IMR-90 (cell line): ENCODE measurements around the gene KIFC3. TPM values are rescaled to one million over a fixed set of nuclear protein-coding genes. Genes with fewer than 3 reads are reported as not detected.
A peak's percentile ranks its signal among the peaks of the same experiment; 100 is the strongest.

ENCODE experiments used
- ATAC-seq: fragments of 200-7000 bp; cut with Tn5 transposase; 2 replicates; pipeline ENCODE4 v1.9.1; 2020; ENCODE audit warnings: low read depth, mild to moderate bottlenecking, moderate library complexity
- BruUV-seq: library from RNA; stranded (reverse); fragments of 400-500 nt; replicated peaks from 2 replicates; lab custom pipeline; 2021; lab: Mats Ljungman, UMichigan
- CTCF ChIA-PET: fragments of 300-600 bp; formaldehyde crosslinking; extraction: SDS; loops from one replicate; lab custom pipeline; 2021; ENCODE audit warnings: antibody characterized with exemption; lab: Yijun Ruan, JAX
- POLR2A ChIA-PET: fragments of 300-600 bp; sonication (Branson Sonifier 250); formaldehyde crosslinking; loops from one replicate; lab custom pipeline; 2022; ENCODE audit warnings: antibody characterized with exemption; ENCODE audit not compliant: unreplicated experiment; lab: Charles Lee
- DNase-seq: peaks from one replicate; pipeline ENCODE4 v3.0.0; 2013
- H2AFZ ChIP-seq: replicated peaks from 2 replicates; pipeline ENCODE3; 2013; ENCODE audit warnings: low read length, mild to moderate bottlenecking; ENCODE audit not compliant: poor library complexity
- H2AK5ac ChIP-seq: 2 replicates; pipeline ENCODE4 v1.6.1; 2013; ENCODE audit warnings: low read depth, low read length, inconsistent platforms
- H2AK9ac ChIP-seq: replicated peaks from 2 replicates; pipeline ENCODE3; 2013; ENCODE audit warnings: mild to moderate bottlenecking, low read depth, low read length, moderate library complexity; ENCODE audit not compliant: poor library complexity
- H2BK120ac ChIP-seq: 2 replicates; pipeline ENCODE4 v1.6.1; 2013; ENCODE audit warnings: low read depth, low read length, inconsistent platforms
- H2BK15ac ChIP-seq: 3 replicates; pipeline ENCODE4 v1.6.1; 2013; ENCODE audit warnings: low read depth, low read length, inconsistent platforms
- H2BK20ac ChIP-seq: 2 replicates; pipeline ENCODE4 v1.6.1; 2013; ENCODE audit warnings: low read depth, mild to moderate bottlenecking, inconsistent platforms, low read length, moderate library complexity
- H2BK5ac ChIP-seq: 2 replicates; pipeline ENCODE4 v1.6.1; 2013; ENCODE audit warnings: mild to moderate bottlenecking, low read depth, low read length, inconsistent platforms; ENCODE audit not compliant: poor library complexity, severe bottlenecking
- H3K14ac ChIP-seq: replicated peaks from 2 replicates; pipeline ENCODE4 v1.6.1; 2013; ENCODE audit warnings: low read depth, low read length, inconsistent platforms
- H3K18ac ChIP-seq: 2 replicates; pipeline ENCODE4 v1.6.1; 2013; ENCODE audit warnings: low read depth, low read length, control low read depth
- H3K23ac ChIP-seq: 2 replicates; pipeline ENCODE4 v1.6.1; 2013; ENCODE audit warnings: low read depth, low read length, inconsistent platforms
- H3K27ac ChIP-seq: 2 replicates; pipeline ENCODE4 v1.5.1; 2013; ENCODE audit warnings: mild to moderate bottlenecking, control low read depth, low read length; ENCODE audit not compliant: insufficient read depth
- H3K27me3 ChIP-seq: 2 replicates; pipeline ENCODE4 v1.6.1; 2013; ENCODE audit warnings: low read length; ENCODE audit not compliant: control insufficient read depth, insufficient read depth
- H3K36me3 ChIP-seq: 2 replicates; pipeline ENCODE4 v1.6.1; 2013; ENCODE audit warnings: low read length, mixed read lengths; ENCODE audit not compliant: control insufficient read depth, insufficient read depth
- H3K4ac ChIP-seq: 2 replicates; pipeline ENCODE4 v1.6.1; 2013; ENCODE audit warnings: low read depth, low read length, inconsistent platforms
- H3K4me1 ChIP-seq: 2 replicates; pipeline ENCODE4 v1.6.1; 2013; ENCODE audit warnings: low read length, mixed read lengths; ENCODE audit not compliant: control insufficient read depth, insufficient read depth
- H3K4me2 ChIP-seq: 2 replicates; pipeline ENCODE4 v1.6.1; 2013; ENCODE audit warnings: low read depth, mild to moderate bottlenecking, control low read depth, low read length, moderate library complexity
- H3K4me3 ChIP-seq: 2 replicates; pipeline ENCODE4 v1.5.1; 2013; ENCODE audit warnings: low read depth, mild to moderate bottlenecking, control low read depth, low read length, moderate library complexity; ENCODE audit not compliant: insufficient read depth
- H3K56ac ChIP-seq: 2 replicates; pipeline ENCODE4 v1.6.1; 2013; ENCODE audit warnings: low read length, inconsistent platforms; ENCODE audit not compliant: insufficient read depth; ENCODE audit errors: extremely low read depth
- H3K79me1 ChIP-seq, 2 experiments: 2 replicates each; pipeline ENCODE4 v1.6.1; 2013; ENCODE audit warnings: low read length in 2 of 2, inconsistent platforms in 1 of 2, low read depth in 1 of 2
- H3K9ac ChIP-seq: 2 replicates; pipeline ENCODE4 v1.6.1; 2013; ENCODE audit warnings: low read depth, low read length, control low read depth
- H3K9me1 ChIP-seq: 2 replicates; pipeline ENCODE4 v1.6.1; 2013; ENCODE audit warnings: low read length, inconsistent platforms; ENCODE audit not compliant: insufficient read depth
- H3K9me3 ChIP-seq: 2 replicates; pipeline ENCODE4 v1.6.1; 2013; ENCODE audit warnings: low read length; ENCODE audit not compliant: control insufficient read depth, insufficient read depth
- H4K20me1 ChIP-seq: 2 replicates; pipeline ENCODE4 v1.6.1; 2013; ENCODE audit warnings: low read length, inconsistent platforms; ENCODE audit not compliant: insufficient read depth
- H4K5ac ChIP-seq: 2 replicates; pipeline ENCODE4 v1.6.1; 2013; ENCODE audit warnings: mild to moderate bottlenecking, low read depth, low read length, control low read depth
- H4K8ac ChIP-seq, 2 experiments: 2 replicates each; pipeline ENCODE4 v1.6.1; 2013; ENCODE audit warnings: low read depth in 2 of 2, low read length in 2 of 2, control low read depth in 1 of 2, inconsistent platforms in 1 of 2
- H4K91ac ChIP-seq: 2 replicates; pipeline ENCODE4 v1.6.1; 2013; ENCODE audit warnings: low read depth, low read length, inconsistent platforms; ENCODE audit not compliant: insufficient read depth
- FOS ChIP-seq: fragments of 150-350 bp; IDR thresholded peaks from 2 replicates; pipeline ENCODE4 v1.6.1; 2016; ENCODE audit warnings: low read depth, low read length
- MXI1 ChIP-seq: IDR thresholded peaks from 2 replicates; pipeline ENCODE4 v1.6.1; 2012; ENCODE audit warnings: low read depth, mild to moderate bottlenecking, low read length, moderate library complexity, borderline replicate concordance
- NFE2L2 ChIP-seq: fragments of 150-350 bp; IDR thresholded peaks from 2 replicates; pipeline ENCODE4 v1.6.1; 2016; ENCODE audit warnings: low read depth, mild to moderate bottlenecking, low read length
- POLR2A ChIP-seq: IDR thresholded peaks from 2 replicates; pipeline ENCODE4 v1.6.1; 2012; ENCODE audit warnings: mild to moderate bottlenecking, low read depth, low read length
- RAD21 ChIP-seq: IDR thresholded peaks from 2 replicates; pipeline ENCODE4 v1.6.1; 2012; ENCODE audit warnings: low read length, improper control_type of control experiment
- RFX5 ChIP-seq: IDR thresholded peaks from 2 replicates; pipeline ENCODE4 v1.8.0; 2012; ENCODE audit warnings: low read depth, mild to moderate bottlenecking, low read length, moderate library complexity
- SMC3 ChIP-seq: fragments of 150-350 bp; IDR thresholded peaks from 2 replicates; pipeline ENCODE4 v1.6.1; 2016; ENCODE audit warnings: low read depth, mild to moderate bottlenecking, antibody characterized with exemption, low read length, moderate library complexity
- WGBS, 2 experiments: methylation state at CpG; one replicate each; pipeline versions ENCODE4 v1.1.5 to v1.1.7; 2013; ENCODE audit warnings: missing lambda C conversion rate in 2 of 2; ENCODE audit not compliant: insufficient read length in 1 of 2; ENCODE audit errors: extremely low coverage in 2 of 2; 5-methylcytosine and 5-hydroxymethylcytosine counted together
- dilution Hi-C: fragments of 300-500 bp; cut with HindIII; formaldehyde crosslinking; loops from one replicate; pipeline ENCODE4 v1.14.3; 2018; ENCODE audit warnings: low sequenced_read_pairs; ENCODE audit not compliant: unreplicated experiment
- in situ Hi-C: fragments of 300-500 bp; cut with MboI; formaldehyde crosslinking; loops from 3 replicates; pipeline ENCODE4 v1.14.3; 2019; ENCODE audit warnings: low sequenced_read_pairs, inconsistent platforms, mixed read lengths
- intact Hi-C: fragments of 100-400 bp; cut with micrococcal nuclease; formaldehyde crosslinking; loops from 2 replicates; pipeline ENCODE4 v1.10.0; 2022
- polyA plus RNA-seq, 3 experiments: library from polyadenylated mRNA; depleted of rRNA; stranded (reverse); fragments of >200 nt; gene quantifications; 2 replicates each; pipeline ENCODE4 v1.2.3, GENCODE V29; 2012; ENCODE audit warnings: low replicate concordance in 1 of 3
- total RNA-seq: library from RNA; depleted of rRNA; stranded (reverse); fragments of >200 nt; gene quantifications from 2 replicates; pipeline ENCODE4 v1.2.3, GENCODE V29; 2012

Gene KIFC3
- total and polyA plus RNA-seq, 2 of the 4 experiments (the other 2 are of a cell fraction), result 48.6 to 62.5 TPM

DNA sequence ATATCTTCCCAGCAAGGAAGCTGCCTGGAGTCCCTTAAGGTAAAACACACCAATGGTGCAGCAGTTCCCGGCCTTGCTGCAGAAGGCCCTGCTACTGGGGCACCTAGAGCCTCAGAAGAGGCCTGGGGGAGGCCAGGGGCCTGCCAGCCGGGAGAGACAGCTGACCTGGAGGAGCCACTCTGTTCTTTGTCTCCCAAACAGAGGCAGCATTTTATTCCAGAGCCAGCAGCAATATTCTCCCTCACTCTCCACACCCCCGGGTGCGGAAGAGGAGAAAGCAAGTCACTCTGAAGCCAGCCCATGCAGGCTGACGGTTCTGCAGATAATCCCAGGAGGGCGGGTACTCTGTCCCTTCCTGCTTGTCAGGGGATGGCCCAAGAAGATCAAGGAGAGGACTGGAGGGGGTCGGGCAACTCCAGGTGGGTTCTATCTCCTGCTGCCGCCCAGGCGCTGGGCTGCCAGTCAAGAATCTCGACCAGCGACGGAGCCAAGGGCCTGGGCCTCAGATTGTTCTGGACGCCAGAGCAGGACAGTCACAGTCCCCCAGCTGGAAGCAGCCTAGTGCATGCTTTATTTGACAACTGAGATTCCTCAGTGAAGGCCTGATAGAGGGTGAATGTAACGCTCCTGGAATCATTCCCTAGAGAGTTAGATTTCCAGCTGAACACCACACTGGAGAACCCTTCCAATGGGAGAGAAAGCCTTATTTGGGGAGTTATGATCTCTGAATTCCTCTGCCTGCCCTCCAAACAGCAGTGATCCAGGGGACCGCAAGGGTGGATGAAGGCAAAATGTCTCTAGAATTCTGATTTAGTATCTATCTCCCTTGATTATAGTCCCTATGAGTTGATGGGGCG lies 1.1 kb upstream of the KIFC3 start (continued):
- no peak for TF ChIP-seq FOS
- no peak for TF ChIP-seq RAD21
- TF ChIP-seq MXI1, result no peak

DNA sequence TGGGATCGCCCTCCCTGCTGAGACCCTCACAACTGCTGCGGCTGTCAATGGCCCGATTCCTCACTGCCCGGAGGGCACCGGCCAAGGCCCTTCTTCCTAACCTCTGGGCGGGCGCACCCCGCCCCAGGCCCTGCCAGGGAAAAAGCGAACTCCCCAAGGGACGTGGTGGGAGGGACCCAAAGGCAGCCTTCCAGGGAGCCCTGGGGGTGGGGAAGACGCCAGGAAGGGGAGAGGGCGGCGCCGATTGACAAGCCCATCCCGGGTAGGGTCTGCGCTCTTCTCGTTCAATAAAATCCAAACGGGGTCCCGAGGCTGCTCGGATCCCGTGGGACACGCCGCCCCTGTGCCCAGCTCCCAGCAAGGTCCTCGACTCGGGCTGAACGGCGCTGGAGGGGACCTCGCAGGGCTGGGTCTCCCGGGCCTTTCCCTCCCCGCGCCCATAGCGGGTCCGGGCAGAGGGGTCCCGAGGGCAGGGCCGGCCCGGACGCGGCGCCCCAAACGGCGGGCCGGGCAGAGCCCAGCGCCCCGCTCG lies 416 bp downstream of the KIFC3 start:
- Histone ChIP-seq H3K9me1 (peaks cover 31% of the 10 kb centered on the region), H3K36me3 (peaks cover 15% of the 10 kb centered on the region), H2AK9ac (peak overlapping the region; percentile 98), H3K27me3 (no peaks in the 10 kb centered on the region), H2AK5ac (peak overlapping the region; percentile 92), H3K9me3 (no peaks in the 10 kb centered on the region), H3K4ac (peak overlapping the region; percentile 94), H4K91ac (peak overlapping the region; percentile 96), H2AFZ (peak overlapping the region; percentile 92), H4K8ac (peak overlapping the region; percentile 85 to 89), H3K18ac (peak overlapping the region; percentile 79), H2BK120ac (peak overlapping the region; percentile 78), H2BK15ac (peak overlapping the region; percentile 56; the same call in 2 of the 3 replicates), H3K4me3 (peak overlapping the region; percentile 84), H3K9ac (peak overlapping the region; percentile 96), H4K5ac (peak overlapping the region; percentile 68), H2BK5ac (peak overlapping the region; percentile 92), H3K4me2 (peak overlapping the region; percentile 88), H3K23ac (peak overlapping the region; percentile 85), H3K56ac (peak overlapping the region; percentile 96), H3K79me1 (peaks cover 7 to 51% of the 10 kb centered on the region in 2 experiments), H3K4me1 (peaks cover 29% of the 10 kb centered on the region), H4K20me1 (peaks cover 28% of the 10 kb centered on the region), H2BK20ac (peak overlapping the region; percentile 43), H3K14ac (peak overlapping the region; percentile 94), H3K27ac (peak overlapping the region; percentile 93)
- DNase-seq (no peak), ATAC-seq (peak; percentile 56)
- WGBS, 2 experiments, result 1% methylated on average over 21 of the region's 45 CpGs; no CpG with 5 or more reads in 1 of the 2 experiments
- BruUV-seq, result no TSS peak
- ChIA-PET CTCF (interaction anchor here (0.6 kb wide), 1 partner anchor 61 kb away, joined by 4 read pairs; no protein-coding TSS in a partner anchor), POLR2A (no interaction called here)
- TF ChIP-seq RFX5 (no peak), POLR2A (no peak), NFE2L2 (no peak), SMC3 (no peak)
- dilution Hi-C loops (no loop called here), intact Hi-C loops (loop anchor here (1.0 to 5.0 kb wide), 3 partner anchors 61 to 199 kb away; partner anchors contain the start of genes USB1 and ZNF319), in situ Hi-C loops (no loop called here)
